Hematopoietic multipotent progenitor cell treated with erythropoietin and hydrocortisone succinate and interleukin-3 and kit ligand, for 6 days (in vitro differentiated cells): Measurements from ENCODE around the gene SRCIN1.

Experiments
- DNase-seq: peaks from one replicate; pipeline ENCODE4 v3.0.0-alpha.2; 2015

Gene SRCIN1

GRCh38 chr17:38559880-38560230, 45.9 kb downstream of the SRCIN1 start:
- DNase-seq, result no peak

- peak; percentile 79 for DNase-seq
These were observed 46.5 kb downstream of the SRCIN1 start for GRCh38 chr17:38559051-38559879.

DNA sequence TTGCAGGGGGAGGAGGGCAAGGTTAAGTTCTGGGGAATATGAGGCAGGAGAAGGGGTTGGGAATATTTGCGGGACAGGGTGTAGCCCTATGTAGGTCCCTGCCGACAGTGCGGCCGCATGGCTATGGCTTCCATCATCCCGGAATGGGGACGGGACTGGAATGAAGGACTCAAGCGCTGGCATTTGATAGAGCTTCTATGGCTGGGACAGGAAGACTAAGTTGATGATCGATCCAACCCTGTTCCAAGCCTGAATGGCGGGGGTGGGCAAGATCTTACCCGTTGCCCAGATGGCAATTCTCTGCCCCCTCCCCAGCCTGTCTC, 47.1 kb downstream of the SRCIN1 start:
- no peak for DNase-seq

DNA sequence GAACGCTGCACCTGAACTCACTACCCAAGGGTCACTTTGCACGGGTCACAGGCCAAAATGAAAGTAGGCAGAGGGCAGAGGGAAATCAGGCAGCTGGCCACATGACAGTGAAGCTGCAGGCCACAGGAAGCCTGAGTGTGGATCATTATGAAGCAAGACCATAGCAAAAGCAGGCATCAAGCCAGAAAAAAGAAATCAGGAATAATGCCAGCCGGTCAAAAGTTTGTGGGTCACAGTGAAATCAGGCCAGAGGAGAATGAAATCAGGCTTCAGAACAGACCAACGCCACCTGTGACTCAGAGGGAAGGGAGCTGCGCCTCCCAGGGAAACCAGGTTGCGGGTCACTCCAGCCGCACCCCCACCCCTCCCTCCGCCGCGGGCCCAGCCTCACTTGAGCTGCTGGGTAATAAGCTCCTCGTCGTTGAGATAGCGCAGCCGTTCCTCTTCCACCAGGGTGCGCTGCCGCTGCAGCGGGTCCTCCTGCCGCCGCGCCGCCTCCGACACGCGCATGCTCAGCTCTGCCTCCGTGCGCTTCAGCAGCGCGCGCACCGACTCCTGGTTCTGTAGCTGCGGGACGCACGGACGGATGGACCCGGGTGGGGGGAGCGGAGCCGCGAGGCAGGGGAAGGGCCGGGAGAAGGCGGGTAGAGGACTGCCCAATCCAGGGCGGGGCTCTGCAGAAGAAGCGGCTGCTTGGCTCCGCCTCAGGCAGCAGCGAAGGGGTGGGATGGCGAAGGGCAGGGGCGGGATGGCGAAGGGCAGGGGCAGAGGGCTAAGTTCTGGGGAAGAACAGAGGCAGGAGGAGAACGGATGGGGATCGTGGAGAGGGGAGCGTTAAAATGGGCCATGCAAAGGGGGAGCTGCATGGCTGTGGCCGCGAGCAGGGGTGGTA, 47.7 kb downstream of the SRCIN1 start:
- DNase-seq, result peak; percentile 93

- no peak for DNase-seq
These were observed 48.4 kb downstream of the SRCIN1 start for GRCh38 chr17:38557396-38557795.

DNA sequence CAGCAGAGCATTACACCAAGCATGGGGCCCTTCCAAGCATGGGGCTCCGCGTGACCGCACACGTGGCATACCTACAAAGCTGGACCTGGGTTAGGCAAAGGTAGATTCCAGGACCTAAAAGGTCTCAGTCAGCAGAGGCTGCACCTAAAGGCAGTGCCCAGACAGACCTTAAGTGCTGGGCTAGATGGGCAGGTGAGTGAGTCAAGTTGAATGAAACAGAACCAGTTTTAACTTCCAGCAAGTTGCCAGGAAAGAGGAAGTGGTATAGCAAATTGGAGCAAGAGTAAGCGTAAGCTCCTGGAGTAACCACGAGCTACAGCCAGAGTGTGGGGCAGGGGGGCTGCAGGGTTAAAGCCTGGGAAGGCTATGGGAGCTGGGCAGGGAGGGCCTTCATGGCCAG, 49.5 kb downstream of the SRCIN1 start:
- no peak for DNase-seq

- no peak for DNase-seq
These were observed 51.1 kb downstream of the SRCIN1 start for GRCh38 chr17:38554430-38555350.

DNA sequence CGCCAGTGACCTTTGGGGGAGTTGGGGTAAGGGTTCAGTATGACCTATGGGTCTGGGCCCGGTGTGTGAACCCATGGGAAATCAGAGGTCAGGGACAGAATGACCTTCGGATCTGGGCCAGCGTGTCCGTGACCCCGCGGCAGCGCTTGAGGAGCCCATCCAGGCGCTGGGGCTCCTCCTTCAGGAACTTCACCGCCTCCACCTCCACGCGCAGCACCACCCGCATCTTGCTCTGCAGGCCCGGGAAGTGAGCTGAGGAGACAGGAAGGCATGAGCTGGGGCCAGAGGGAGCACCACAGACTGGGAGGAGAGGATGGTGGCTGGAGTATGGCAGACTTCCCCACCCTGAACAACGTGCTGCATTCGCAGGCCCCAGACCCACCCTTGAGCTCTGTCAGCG, 53.4 kb downstream of the SRCIN1 start:
- no peak for DNase-seq

DNA sequence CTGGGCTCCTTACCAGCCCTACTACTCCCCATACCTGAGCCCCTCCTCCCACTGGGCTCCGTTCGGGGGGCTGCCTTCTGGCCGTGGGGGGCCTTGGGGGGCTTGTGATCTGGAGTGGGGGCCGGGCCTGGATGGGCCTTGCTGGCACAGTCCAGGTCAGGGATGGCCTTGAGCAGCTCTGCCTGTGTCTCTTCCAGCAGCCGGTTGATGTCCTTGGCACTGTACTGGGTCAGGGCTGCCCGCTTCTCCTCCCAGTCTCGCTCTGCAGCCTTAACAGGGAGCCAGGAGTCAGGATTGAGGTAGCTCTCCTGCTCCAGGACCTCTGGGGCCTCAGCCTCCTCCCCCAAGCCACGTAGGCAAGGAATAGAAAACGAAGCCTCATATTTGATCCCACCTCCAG, 54.6 kb downstream of the SRCIN1 start:
- no peak for DNase-seq

GRCh38 chr17:38550661-38551060, 55.1 kb downstream of the SRCIN1 start:
- DNase-seq, result no peak

DNA sequence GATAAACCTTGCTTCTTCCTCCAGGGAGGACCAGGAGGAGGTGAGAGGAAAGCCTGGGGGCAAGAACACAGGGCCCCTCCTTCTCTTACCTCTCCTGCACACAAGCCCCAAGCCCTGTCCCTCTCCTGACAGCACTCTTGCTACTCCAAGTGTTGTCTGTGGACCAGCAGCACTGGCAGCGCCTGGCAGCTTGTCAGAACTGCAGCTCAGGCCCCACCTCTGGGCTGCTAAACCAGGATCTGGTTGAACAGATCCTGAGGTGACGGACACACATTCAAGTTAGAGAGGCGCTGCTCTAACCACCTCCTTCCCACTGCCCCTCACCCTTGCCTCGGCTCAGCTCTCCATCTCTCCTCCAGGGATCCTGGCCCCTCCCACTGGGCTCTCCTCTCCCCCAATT, 56.5 kb downstream of the SRCIN1 start:
- no peak for DNase-seq

- no peak for DNase-seq
These were observed 58.3 kb downstream of the SRCIN1 start for GRCh38 chr17:38547444-38547843.

- no peak for DNase-seq
These were observed 59.4 kb downstream of the SRCIN1 start for GRCh38 chr17:38546396-38546795.

DNA sequence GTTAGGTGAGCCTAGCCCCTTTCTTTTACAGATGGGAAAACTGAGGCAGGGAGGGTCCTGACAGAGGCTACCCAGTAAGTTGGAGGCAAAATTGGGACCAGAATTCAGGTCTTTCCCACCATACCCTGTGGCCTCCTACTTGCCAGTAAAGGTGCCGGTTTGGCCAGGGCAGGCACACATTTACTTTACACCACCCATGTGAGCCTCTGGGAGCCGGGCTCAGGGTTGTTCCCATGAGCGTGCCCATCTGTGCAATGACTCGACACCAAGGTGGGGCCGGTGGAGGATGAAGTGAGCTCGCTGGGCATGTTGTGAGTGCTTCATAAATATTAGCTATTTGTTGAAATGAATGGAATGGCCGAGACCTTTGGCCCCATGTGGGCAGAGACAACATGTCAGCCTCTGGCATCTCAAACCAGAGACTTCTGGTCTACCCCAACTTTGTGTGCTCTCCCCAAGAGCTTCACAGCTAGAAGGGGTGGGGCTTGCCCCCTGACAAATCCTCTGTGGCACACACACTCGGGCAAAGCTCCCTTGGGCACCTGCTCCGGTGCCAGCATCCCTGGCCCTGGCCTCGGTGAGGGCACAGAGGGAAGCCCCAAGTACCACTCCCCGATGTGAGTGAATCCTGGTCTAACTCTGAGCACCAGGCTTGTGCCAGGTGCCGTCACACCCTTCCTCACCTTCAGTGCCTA, 60.1 kb downstream of the SRCIN1 start:
- DNase-seq, result no peak

DNA sequence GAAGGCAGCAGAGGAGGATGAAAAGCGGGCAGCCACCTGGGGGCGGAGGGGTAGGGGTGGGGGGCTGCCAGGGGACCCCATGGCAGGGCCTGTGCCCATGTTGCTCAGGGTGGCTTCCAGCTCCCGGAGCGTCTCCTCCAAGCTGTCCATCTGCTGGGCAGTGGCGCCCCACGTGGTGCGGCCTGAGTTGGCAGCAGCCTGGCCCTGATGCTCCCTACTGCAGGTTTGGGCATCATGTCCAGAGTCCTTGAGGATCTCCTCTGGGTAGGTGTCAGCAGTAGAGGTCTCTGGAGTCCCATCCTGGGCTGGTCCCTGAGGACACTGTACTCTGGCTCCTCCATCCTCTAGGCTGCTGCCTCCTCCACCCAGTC, 60.9 kb downstream of the SRCIN1 start:
- DNase-seq, result no peak

DNA sequence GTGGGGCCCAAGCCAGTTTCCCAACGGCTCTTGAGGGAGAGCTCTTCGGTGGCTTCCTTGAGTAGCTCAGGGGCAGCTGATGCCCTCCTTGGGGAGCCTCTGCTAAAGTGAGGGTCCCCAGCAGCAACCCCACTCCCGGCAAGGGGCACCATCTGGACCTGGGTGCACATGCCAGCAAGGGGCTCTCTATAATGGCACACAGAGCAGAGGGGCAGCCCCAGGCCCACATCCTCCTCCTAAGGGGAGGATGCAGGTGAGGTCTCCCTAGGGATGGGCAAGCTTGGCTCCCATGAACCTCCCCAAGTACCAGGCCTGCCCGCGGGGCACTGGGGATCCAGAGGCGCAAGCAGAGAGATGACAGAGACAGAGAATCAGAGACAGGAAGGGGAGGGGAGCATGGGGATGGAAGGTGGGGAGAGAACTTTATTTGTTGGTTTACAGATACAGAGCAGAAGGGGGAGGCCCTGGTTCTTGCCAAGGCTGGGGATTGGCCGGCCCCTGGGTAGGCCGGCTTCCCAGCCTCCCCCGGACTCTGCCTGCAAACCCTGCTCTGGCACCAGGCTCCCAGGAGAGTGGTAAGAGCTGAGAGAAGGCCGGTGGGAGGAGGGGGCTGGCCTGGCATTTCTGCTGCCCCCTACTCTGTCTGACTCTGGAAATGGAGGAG, 61.4 kb downstream of the SRCIN1 start:
- DNase-seq, result no peak

GRCh38 chr17:38543403-38544174, 62.2 kb downstream of the SRCIN1 start:
- DNase-seq, result no peak

DNA sequence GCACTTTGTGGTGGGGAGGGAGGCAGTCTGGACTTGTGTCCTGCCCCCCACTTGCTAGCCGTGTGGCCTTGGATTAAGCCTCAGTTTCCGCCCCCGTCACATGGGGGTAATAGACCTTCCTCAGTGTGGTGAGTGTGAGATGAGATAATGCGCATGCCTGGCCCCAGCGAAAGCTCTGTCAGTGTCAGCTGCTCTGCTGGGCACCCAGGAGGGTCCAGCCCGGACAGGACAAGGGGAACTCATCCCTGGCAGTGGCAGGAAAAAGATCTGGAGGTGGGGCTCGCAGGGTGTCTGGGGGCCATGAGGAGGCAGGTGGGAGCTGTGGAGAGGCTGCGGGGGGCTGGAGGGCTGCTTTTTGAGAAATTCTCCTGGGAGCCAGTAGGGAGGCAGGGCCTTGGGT, 63.5 kb downstream of the SRCIN1 start:
- DNase-seq, result no peak

- DNase-seq, result no peak
These were observed 64.5 kb downstream of the SRCIN1 start for GRCh38 chr17:38541281-38541680.

DNA sequence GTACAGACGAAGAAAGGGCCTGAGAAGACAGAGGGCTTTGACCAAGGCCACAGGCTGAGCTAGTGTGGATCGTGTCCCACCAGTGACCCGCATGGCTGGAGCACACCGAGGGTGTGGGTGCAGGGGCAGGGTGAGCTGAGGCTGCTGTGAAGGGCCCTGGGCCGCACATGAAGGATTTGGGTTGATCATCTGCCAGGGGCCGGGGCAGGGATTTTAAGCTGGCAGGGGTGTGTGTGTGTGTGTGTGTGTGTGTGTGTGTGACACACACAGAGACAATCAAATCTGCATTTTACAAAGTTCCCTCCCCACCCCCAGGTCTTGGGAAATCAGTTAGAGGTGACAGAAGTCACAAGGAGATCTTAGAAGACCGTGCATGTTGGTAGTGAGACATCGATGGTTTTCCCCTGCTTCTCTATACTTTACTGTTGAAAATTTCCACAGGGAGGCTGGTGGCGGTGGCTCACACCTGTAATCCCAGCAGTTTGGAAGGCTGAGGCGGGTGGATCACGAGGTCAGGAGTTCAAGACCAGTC, 65.2 kb downstream of the SRCIN1 start:
- no peak for DNase-seq

- no peak for DNase-seq
These were observed 66.4 kb downstream of the SRCIN1 start for GRCh38 chr17:38539386-38539785.
